ENCODE measurements around the gene SLC7A6.

DNA sequence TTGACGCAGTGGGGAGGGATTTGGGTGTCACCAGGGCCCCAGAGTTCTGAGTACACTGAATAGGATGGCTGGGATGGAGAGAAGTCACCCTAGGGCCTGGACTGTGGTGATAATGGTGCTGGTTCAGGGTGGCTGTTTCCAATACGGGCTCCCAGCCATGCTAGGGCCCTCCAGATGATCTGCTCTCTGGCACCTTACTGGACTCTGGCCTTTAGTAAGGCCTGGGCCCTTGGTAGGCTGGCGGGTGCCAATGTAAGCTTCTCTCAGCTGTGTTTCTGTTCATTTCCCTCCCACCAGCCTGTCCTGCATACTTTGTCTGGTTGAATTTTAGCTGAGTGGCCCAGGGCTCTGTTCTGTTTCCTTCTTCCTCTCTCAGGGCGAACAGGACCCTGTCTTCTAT is 16.4 kb upstream of the SLC7A6 start:
- TF ChIP-seq, protein P1, sequence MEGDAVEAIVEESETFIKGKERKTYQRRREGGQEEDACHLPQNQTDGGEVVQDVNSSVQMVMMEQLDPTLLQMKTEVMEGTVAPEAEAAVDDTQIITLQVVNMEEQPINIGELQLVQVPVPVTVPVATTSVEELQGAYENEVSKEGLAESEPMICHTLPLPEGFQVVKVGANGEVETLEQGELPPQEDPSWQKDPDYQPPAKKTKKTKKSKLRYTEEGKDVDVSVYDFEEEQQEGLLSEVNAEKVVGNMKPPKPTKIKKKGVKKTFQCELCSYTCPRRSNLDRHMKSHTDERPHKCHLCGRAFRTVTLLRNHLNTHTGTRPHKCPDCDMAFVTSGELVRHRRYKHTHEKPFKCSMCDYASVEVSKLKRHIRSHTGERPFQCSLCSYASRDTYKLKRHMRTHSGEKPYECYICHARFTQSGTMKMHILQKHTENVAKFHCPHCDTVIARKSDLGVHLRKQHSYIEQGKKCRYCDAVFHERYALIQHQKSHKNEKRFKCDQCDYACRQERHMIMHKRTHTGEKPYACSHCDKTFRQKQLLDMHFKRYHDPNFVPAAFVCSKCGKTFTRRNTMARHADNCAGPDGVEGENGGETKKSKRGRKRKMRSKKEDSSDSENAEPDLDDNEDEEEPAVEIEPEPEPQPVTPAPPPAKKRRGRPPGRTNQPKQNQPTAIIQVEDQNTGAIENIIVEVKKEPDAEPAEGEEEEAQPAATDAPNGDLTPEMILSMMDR (IDR thresholded peaks at IDR 0.05; ENCODE audit: control extremely low read depth in 1 of 3, insufficient read depth in 1 of 3, low read depth in 1 of 3, low read length in 3 of 3), result no peak
- TF ChIP-seq POLR2A (IDR thresholded peaks at IDR 0.05; ENCODE audit: control extremely low read depth in 1 of 2, low read depth in 2 of 2, low read length in 2 of 2), result no peak
- TF ChIP-seq EP300 (IDR thresholded peaks at IDR 0.05; ENCODE audit: borderline replicate concordance in 1 of 2, low read depth in 2 of 2, low read length in 2 of 2), result no peak
- no peak for TF ChIP-seq CREB1 (IDR thresholded peaks at IDR 0.05)
- no peak for TF ChIP-seq SP1 (IDR thresholded peaks at IDR 0.05; ENCODE audit: low read depth, low read length)
- TF ChIP-seq TAF1 (IDR thresholded peaks at IDR 0.05; ENCODE audit: low read depth, low read length), result no peak
- no peak for TF ChIP-seq RNF2 (IDR thresholded peaks at IDR 0.05; ENCODE audit: borderline replicate concordance, low read depth, low read length, missing control alignments, poor library complexity, severe bottlenecking)
